ENCODE results near the gene PKNOX2.

Gene PKNOX2

DNA sequence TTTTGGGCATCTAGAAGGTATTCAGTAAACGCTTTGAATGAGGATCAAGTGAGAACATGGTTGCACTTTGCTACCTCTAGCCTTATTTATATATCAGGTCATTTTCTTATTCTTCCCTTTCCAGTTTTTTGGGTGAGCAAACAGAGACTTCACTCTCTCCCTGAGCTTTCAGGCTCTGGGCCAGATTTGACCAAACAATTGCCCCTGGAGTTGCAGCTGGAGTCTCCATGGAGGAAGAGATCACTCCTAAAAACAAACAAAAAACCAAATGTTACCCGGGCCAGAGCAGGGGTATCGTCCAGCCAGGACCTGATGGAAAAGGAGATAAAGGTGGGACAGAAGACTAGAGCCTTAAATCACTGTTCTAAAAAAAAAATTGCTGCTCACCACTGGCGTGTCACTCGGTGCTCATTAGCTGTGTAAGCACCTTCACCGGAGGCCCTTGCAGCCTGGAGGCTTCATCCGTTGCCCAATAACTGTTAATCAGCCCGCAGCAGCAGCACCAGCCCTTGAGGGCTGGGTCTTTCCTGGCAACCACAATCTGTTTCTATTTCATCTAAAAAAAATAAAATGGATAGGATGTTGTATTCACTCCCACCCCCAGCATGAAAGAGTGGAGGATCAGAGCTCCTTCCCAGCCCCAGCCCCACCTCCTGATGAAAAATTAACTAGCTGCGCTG is 125.0 kb downstream of the PKNOX2 start:
- no peak for DNase-seq

DNA sequence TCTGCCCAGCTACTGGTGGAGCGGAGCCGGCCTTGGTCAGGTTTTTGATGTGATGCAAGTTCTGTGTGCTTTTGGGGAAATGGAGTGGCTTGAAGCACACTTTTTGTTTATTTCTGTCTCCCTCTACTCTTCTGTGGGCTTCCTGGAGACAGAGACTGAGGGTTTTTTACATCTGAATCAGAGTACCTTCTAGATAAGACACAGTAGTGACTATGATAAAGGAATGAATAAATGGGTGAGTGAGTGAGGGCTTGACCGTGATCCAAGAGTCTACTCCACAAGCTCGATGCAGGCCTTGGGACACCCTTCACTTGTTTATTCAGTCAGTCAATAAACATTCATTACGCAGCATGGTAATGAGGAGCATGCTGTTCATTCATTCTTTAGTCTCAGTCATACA is 125.7 kb downstream of the PKNOX2 start:
- no peak for DNase-seq

DNA sequence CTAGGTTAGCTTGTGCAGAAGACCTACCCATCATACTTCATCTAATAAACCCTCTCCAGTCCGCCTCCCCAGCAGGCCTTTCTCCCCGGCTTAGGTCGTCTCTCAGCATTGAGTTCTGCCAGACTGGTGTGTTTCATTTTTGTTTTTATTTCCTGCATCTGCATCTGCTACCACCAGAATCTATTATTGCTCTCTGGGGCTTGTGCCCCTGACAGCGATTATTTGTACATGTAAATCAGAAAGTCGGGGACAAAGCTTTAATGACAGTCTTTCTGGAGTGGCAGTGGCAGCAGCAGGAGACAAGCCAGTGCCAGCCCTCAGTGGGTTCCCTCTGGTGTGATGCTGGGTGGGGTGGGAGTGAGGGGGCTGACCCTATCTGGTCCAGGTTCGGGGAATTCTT is 127.5 kb downstream of the PKNOX2 start:
- no peak for DNase-seq

DNA sequence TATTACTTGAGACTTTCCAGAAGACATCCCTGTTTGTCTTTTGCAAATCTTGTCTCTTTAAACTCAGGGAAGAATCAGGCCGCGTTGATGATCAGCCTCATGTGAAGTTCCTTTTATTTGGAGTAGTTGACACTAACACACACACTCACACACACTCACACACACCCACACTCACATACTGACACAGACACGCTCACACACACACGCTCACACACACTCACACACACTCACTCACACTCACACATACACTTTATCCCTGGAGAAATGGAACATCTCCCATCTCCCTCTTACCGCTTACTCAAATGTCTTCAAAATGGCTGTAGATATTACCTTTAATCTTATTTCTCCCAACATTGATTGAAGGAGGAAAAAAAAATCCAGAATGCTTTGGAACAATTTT is 129.0 kb downstream of the PKNOX2 start:
- no peak for DNase-seq

DNA sequence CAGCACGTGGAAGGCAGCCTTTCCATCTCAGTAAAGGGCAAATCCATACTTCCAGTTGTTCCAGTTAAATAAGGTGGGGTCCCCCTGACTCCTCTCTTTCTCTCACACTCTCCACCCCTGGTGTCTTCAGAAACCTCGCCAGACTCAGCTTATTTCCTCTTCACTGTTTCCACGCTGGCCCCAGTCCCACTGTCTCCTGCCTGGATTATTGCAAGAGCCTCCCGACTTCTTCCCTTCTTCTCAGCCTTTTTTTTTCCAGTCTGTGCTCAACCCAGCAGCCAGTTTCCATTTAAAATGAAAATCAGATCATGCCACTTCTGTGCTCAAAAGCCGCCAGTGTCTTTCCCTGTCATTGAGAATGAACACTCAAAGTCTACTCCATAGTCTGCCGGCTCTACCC is 131.4 kb downstream of the PKNOX2 start:
- no peak for DNase-seq

DNA sequence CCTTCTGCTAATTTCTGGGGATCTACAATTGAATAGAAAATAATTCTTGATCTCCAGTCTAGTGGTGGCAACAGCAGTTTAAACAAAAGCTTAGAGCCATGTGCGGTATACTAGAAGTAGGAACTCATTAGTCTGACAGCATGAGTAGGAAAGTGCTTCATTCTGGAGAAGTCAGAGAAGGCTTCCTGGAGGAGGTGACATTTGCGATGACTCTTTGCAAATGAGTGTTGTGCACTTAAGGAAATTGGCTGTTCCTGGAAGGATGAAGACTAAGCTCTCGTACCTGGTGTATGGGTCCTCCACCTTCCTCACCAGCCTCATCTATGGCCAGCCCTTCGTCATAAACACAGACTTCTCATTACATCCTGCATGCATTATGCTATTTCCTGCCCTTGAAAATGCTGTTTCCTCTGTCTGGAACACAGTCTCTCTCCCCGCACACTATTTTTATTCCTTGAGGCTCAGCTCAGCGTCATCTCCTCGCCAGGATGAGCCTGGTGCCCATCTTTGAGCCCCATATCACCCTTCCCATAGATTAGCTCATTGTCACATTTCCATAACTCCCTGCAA is 132.9 kb downstream of the PKNOX2 start:
- no peak for DNase-seq

DNA sequence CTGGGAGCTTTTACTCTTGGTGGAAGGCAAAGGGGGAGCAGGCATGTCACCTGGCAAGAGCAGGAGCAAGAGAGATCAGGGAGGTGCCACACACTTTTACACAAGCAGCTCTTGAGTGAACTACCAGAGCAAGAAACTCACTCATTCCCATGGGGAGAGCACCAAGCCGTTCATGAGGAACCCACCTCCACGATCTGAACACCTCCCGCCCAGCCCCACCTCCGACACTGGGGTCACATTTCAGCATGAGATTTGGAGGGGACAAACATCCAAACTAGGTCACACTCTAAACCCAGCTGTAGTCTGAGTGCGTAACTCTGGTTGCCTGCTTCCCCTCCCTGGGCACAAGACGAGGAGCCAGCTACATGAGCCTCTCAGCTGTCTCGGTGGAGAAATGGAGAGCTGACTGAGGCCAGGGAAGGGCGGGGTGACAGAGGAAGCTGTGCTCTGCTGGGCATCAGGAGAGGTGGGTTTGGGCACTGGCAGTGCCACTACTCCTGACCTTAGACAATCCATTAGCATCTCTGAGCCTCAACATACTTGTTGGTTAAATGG is 134.6 kb downstream of the PKNOX2 start:
- no peak for DNase-seq

DNA sequence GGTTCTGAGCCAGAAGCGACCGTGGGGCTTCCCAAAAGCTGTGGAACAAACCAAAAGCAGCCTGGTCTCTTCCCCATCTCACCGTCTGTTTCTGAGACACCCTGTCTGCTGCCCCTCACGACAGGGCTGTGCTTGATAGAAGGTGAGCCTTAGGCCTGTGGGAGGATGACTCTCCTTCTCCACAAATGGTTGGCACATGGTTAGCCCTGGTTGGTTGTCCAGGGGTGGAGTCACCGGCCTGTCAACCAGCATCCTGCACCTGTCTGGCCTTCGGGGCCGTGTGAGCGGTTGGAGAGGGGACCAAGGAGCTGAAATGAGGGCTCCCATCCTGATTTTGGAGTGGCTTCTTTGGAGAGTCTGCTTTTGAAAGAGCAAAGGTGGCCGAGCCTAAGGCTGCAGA is 135.3 kb downstream of the PKNOX2 start:
- DNase-seq: no peak

DNA sequence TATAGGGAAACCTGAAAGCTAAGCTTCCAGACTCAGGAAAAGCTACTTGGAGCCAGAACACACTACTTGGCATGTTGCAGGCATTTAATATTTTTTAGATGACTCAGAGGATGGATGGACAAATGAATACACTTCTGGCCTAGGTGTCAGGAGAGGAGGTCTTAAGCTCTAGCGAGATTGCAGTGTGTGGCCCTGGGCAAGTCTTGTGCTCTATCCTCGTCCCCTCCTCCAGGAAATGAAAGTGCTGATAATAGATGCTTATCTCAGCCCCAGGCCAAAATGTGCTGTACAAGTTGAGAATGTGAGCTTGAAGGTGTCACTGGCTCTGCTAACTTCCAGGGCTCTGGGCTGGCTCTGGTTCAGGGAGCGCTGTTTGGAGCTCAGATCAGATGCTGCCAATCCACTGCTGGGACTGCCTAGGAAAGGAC is 136.3 kb downstream of the PKNOX2 start:
- DNase-seq: peak; percentile 36

DNA sequence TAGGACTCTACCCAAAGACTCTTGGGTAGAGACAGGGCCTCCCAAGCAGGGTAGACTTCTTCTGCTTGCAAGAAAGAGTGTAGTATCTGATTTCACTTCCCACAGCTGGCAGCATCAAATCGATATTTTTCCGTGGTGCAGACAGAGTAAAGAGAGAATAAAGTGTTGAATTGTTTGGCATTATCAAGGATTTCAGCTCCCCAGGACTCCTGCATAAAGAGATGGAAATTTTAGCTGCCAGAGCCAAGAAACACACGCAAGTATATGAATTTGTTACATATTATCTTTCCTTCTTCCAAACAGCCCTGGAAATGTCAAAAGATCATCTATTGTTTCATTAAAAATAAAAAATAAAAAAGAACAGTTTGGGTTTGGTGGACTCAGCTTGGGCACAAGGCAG is 136.8 kb downstream of the PKNOX2 start:
- DNase-seq: no peak

DNA sequence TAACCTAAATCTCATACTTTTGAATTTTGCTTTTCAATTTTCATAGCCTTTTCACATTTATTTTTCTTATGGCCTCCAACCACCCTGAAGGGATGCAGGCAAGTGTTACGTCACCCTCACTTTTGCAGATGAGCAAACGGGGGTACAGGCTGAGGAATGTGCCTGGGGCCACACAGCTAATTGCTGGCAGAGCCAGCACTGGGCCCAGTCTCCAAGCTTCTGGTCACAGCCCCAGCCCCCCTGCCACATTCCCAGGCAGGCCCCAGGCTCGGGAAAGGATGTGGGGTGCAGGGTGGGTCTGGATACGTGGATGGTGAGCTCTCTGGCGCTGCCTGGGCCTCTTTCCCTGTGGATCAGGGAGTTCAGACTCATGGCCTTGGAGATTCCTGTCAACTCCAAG is 138.6 kb downstream of the PKNOX2 start:
- DNase-seq: no peak

DNA sequence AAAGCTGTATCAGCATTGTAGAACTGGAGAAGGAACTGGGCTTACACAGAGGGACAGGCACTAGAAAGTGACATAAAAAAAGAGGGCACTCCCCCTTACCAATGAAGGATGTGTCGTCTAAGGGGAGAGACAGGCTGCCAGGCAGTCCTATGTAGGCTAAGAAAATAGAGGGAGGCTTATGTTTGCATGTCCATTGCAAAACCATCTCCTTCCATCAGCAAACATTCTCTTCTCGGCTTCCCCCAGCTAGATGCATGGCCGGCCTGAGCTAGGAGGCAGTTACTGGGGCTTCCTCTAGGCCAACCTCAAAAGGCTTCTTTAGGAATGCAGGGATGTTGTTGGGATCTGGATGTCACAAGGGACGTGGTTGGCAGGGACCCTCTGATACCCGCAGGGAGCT is 139.1 kb downstream of the PKNOX2 start:
- DNase-seq: no peak

DNA sequence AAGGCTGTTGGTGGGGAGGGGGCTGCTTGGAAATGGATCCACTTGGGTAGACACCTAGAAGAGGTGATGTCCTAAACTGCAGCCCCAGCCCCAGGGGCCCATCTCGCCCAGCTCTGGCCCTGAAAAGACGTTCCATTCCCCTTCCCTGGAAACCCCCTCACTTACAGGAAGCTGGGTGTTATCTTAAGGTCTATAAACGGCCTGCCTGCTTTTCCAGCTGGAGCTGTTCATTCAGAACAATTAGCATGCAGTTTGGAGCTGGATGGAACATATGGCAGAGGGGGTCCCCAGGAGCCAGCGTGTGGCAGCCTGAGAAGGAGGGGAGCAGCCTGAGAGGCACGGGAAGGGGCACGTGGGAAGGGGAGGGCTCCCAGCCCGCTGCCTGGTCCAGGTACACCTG is 139.6 kb downstream of the PKNOX2 start:
- no peak for DNase-seq

DNA sequence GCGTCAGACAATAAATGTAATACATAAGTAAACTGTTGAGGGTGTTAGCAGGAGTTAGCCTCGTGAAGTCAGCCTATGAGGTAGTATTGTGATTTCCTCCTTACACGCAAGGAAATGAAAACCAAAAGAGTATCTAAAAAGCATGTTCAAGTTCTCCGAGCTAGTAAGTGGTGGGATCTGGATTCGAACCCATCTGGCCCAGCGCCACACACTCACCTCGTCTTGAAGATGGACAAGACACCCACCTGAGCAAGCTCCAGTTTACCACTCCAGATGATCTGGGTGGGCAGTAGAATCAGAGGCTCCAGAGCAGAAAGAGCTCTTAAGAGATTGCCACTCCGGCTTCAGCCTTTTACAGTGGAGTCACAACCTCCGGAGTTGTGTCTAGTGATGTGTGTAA is 140.3 kb downstream of the PKNOX2 start:
- no peak for DNase-seq

DNA sequence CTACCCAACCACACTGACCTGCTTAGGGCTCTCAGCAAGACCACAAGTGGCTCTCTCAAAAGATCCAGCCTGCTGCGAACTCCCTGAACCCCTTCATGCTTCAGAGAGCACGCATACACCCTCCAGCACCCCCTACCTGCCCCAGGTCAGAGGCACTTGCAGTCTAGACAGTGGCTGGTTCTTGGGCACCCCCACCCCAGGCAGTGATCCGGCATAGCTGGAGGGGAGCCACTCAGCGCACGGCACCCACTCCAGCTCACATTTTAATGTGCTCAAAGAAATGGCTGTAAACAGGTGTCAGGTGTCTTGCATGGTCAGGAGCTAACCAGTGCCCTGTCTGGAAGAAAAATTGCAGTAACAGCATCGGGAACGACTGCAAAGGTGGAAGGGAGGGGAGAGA is 140.8 kb downstream of the PKNOX2 start:
- DNase-seq: no peak

DNA sequence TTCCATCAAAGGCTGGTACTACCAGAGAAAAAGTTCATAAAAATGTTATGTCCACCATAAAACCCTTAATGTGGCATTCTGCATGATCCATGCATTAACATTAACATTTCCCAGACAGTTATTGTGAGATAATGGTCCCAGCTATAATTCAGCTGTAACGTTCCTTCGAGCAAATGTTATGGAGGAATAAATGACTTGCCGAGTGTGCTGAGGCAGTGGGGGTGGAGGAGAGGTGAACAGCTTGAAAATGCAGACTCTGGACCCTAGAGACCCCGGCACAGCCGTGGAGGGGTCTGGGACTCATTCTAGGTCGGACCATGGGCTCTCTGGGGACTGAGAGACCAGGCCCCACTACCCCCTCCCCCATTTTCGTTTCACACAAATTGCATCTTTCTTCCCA is 141.9 kb downstream of the PKNOX2 start:
- DNase-seq: no peak

DNA sequence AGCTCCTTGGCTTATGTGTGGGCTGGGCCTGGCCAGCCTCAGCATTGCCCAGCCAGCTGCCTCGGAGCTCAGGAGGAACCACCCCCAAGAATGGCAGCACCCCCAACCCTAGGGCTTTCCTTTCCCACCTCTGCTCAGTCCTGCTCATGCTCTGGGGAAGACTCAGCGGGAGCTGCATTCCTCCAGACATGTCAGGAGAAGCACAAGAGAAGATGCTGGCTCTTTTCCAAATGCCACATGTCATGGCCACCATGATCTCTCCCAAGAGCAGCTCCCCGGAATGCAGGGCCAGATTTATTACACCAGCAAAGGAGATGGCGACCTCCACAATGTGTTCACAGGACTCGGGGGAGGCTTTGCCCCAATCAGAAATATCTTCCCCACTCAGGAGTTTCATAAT is 143.7 kb downstream of the PKNOX2 start:
- DNase-seq: no peak

DNA sequence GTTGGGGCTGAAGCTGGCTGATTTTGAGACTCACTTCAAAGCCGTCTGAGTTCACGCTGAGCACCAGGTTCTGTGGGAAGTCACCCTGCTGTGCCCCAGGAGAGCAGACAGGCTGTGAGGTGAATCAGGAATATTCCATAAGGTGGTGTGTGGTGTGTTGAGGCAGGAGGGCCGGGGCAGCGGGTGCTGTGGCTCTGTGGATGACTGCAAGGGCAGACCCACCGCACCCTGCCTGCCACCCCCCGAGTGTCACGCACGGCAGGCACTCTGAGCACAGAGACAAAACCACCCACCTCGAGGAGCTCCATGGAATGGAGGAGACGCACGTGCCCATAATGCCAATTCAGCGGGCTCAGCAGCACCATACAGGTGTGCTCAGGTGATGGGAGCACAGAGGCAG is 147.8 kb downstream of the PKNOX2 start:
- no peak for DNase-seq

DNA sequence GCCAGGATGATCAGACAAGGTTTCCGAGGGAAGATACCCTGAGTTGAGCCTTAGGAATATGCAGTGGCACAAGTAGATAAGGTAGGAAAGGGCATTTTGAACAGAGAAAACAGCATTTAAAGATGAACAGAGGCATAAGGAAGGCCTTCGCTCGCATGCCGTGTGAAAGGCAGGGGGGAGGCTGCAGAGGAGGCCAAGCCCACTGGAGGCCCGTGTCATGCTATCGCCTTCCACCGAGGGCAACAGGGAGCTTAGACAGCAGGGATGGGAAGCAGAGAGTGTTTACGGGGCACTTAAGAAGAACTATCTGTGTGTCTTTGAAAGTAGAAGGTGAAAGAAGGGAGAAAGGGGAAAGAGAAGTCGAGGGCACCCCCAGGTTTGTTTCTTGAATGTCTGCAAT is 148.3 kb downstream of the PKNOX2 start:
- DNase-seq: no peak

DNA sequence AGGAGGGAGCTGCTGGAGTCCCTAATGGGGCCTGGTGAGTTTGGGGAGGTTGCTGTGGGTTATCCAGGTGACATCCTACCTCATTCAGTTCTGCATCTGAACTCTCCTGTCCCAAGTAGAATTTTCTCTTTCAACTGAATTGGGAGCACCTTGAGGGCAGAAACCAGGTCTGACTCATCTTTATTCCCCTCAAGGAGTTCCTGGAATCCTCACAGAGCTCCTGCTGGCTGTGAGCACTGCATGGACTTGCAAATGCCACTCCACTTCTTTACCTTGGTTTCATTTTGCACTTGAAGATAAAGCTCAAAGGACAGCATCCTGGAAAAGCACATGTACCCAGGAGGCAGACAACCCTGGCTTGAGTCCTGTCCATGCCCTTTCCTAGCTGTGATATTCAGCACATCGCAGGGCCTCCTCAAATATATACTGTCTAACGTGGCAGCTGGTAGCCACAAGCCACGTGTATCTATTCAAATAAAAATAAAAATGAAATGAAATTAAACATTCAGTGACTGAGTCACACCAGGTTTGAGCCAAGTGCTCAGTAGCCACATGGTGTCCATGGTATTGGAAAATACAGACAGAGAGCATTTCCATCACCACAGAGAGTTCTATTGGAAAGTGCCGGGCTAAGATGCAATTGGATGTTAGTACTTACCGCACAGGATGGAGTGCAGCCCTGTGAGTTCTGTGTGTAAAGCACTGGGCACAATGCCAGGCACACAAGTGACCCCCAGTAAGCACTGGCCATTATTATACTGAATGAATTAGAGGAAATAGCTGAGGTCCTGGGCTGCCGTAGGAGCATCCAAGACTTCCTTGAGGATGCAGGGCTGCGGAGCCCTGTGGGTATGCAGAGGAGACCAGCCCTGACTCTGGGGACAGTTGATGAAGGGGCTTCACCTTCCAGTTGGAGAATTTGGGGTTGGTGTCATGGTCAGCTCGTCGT is 149.0 kb downstream of the PKNOX2 start:
- DNase-seq: no peak

DNA sequence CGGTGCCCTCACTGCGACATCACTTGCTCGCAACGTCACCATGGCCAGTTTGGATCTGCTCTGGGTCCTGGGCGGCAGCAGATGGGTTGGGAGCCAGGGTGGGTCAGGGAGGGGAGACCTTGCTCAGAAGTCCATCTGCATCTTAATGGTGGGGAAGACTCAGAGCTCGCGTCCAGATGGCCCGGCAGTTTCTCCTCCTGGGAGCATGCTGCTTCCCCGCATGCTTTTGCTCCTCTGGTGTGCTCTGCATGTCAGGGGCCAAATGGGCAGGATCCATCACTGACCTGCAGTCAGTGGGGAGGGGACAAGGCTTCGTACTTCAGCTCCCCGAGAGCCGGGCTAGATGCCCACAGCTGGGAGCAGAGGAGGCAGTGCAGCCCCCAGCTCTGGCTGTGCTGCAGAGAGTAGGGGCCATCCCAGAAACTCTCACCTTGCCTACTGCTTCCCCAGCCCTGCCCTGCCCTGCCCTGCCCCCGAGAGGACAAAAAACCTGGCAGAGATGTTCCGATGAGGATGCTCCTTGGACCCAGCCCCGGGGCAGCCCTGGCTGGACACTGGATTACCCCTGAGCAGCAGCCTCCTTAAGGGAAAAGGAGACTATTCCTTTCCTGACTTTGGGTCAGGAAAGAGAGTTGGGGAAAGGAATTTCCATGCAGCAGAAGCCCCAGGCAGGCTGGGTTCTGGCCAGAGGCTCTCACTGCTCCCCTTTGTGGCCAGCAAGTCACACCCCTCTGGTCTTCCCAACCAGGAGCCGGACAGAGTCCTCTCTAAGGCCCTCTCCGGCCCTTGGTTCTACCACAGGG is 149.9 kb downstream of the PKNOX2 start:
- DNase-seq: no peak

DNA sequence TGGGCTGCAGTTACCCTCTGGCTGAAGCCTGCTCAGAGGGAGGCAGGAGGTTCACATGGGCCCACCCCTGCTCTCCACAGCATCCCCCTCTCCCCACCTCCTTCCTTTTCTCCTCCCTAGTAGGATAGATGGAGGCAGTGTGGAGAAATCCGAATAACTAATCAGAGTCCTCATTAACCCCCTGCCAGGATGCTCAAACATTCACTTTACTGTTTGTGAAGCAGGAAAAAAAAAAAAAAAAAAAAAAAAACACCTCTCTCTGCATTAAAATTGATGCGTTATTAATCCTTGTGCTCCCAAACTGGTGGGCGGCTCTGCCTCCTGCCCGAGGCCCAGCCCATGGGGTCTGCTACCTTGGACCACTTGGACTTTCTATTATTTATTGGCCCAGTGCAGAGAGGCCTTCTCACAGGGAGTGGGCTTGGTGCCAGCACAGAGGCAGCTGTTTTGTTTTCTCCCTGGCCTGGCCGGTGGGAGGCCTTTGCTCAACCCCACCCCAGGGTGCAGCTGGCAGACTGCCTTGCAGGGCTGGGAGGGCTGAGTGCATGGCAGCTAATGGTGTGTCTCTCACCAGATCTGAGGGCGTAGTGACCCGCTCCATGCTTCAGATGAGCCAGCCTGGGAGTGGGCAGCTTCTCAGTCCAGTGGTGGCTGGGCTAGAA is 150.7 kb downstream of the PKNOX2 start:
- no peak for DNase-seq
